NAMALWA (cell line): ENCODE data around the gene ZNF804B.

Source experiments
- DNase-seq: peaks from one replicate; pipeline ENCODE4 v3.0.0-alpha.2; 2015; ENCODE audit warnings: low spot score

The ZNF804B gene

GRCh38 chr7:88759230-88760135 is at the start of gene ZNF804B:
Gene ZNF804B, plus strand, starts transcription at chr7:88759700. Its CDS starts 277 bp downstream, at chr7:88759977.
- DNase-seq = no peak

GRCh38 chr7:88735920-88736319 is 23.6 kb upstream of the ZNF804B start:
- no peak for DNase-seq

- no peak for DNase-seq
Measured at GRCh38 chr7:88737632-88738031, 21.9 kb upstream of the ZNF804B start.

- no peak for DNase-seq
Measured at GRCh38 chr7:88746126-88746525, 13.4 kb upstream of the ZNF804B start.

GRCh38 chr7:88756802-88757201 is 2.7 kb upstream of the ZNF804B start:
- DNase-seq = no peak

GRCh38 chr7:88757371-88757770 is 2.1 kb upstream of the ZNF804B start:
- DNase-seq = no peak

GRCh38 chr7:88758381-88759229 is 895 bp upstream of the ZNF804B start:
- no peak for DNase-seq

- no peak for DNase-seq
Measured at GRCh38 chr7:88760136-88760515, 626 bp downstream of the ZNF804B start.

GRCh38 chr7:88761779-88762178 is 2.3 kb downstream of the ZNF804B start:
- DNase-seq = no peak

GRCh38 chr7:88771417-88771816 is 11.9 kb downstream of the ZNF804B start:
- no peak for DNase-seq

- no peak for DNase-seq
Measured at GRCh38 chr7:88772776-88773175, 13.3 kb downstream of the ZNF804B start.

GRCh38 chr7:88775838-88776237 is 16.3 kb downstream of the ZNF804B start:
- no peak for DNase-seq

GRCh38 chr7:88787777-88788176 is 28.3 kb downstream of the ZNF804B start:
- no peak for DNase-seq

GRCh38 chr7:88789480-88790064 is 30.1 kb downstream of the ZNF804B start:
- DNase-seq = peak; percentile 76

- DNase-seq = no peak
Measured at GRCh38 chr7:88791891-88792290, 32.4 kb downstream of the ZNF804B start.

- DNase-seq = no peak
Measured at GRCh38 chr7:88792361-88792760, 32.9 kb downstream of the ZNF804B start.

GRCh38 chr7:88795553-88795952 is 36.1 kb downstream of the ZNF804B start, which contains the start of gene TEX47:
Gene TEX47, minus strand, starts transcription at chr7:88795737. Its CDS starts 795 bp downstream, at chr7:88794942.
- no peak for DNase-seq

- no peak for DNase-seq
Measured at GRCh38 chr7:88801046-88801445, 41.5 kb downstream of the ZNF804B start.

- no peak for DNase-seq
Measured at GRCh38 chr7:88806280-88807037, 47.0 kb downstream of the ZNF804B start.

- no peak for DNase-seq
Measured at GRCh38 chr7:88818552-88818951, 59.1 kb downstream of the ZNF804B start.

- DNase-seq = no peak
Measured at GRCh38 chr7:88826222-88826621, 66.7 kb downstream of the ZNF804B start.
